Measurements from ENCODE around the gene DYNC1I2. TPM values are rescaled to one million over a fixed set of nuclear protein-coding genes. Genes with fewer than 3 reads are reported as not detected.

DYNC1I2 gene
- total RNA-seq, 1 experiment from 2014 or later: 124 TPM

DNA sequence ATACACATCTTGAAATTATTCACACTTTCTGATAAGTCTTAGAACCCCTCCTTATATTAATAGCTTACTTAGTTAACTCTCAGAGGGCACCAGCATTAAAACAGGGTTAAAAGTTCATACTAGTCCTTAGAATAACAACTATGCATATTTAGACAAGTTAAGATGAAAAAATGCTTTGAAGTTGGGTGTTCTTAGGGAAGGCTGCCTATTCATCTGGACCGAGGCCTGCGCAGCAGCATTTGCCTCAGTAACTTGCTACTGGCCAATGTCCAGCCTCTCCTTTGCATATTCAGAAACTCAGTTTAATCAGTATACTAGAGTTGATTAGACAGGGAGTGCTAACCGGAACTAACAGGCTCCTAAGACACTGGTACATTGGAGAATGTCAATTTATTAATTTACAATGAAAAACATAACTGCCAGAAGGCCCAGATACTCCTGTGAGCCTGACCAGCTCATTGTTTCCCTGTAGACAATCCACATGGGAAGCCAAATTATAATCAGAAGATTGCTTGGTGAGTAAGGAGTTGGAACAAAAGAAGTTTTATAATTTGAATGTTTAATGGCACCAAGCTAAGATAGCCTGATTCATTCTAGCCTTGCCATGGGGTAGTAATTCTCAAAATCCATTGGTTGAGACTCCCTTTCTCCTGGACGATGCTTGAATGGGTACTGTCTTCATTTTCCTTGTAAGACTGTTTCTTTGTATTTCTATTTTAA is 48.9 kb downstream of the DYNC1I2 start:
- intact Hi-C loops (cut with micrococcal nuclease; ENCODE audit: unreplicated experiment): no loop called here
- ChIA-PET CTCF (no interaction called here), POLR2A (ENCODE audit: low non-redundant PET) (no interaction called here)
- Histone ChIP-seq H3K4me3 (ENCODE audit: low read depth, low read length, poor library complexity, severe bottlenecking) (no peak overlapping the region), H3K9me3 (ENCODE audit: low read depth, low read length, poor library complexity, severe bottlenecking) (no peaks in the 10 kb centered on the region), H3K27ac (ENCODE audit: low read depth, low read length, poor library complexity, severe bottlenecking) (no peak overlapping the region), H3K27me3 (replicated peaks; ENCODE audit: insufficient read depth, low read depth, low read length, poor library complexity) (no peaks in the 10 kb centered on the region), H3K36me3 (ENCODE audit: insufficient read depth, low read length, poor library complexity, severe bottlenecking) (peaks cover 43% of the 10 kb centered on the region), H3K4me1 (ENCODE audit: insufficient read depth, low read length, poor library complexity, severe bottlenecking) (peaks cover 23% of the 10 kb centered on the region)
- TF ChIP-seq, protein P1, sequence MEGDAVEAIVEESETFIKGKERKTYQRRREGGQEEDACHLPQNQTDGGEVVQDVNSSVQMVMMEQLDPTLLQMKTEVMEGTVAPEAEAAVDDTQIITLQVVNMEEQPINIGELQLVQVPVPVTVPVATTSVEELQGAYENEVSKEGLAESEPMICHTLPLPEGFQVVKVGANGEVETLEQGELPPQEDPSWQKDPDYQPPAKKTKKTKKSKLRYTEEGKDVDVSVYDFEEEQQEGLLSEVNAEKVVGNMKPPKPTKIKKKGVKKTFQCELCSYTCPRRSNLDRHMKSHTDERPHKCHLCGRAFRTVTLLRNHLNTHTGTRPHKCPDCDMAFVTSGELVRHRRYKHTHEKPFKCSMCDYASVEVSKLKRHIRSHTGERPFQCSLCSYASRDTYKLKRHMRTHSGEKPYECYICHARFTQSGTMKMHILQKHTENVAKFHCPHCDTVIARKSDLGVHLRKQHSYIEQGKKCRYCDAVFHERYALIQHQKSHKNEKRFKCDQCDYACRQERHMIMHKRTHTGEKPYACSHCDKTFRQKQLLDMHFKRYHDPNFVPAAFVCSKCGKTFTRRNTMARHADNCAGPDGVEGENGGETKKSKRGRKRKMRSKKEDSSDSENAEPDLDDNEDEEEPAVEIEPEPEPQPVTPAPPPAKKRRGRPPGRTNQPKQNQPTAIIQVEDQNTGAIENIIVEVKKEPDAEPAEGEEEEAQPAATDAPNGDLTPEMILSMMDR (conservative IDR thresholded peaks at IDR 0.05; ENCODE audit: low read depth, low read length): no peak
- no peak for DNase-seq (ENCODE audit: low spot score)
- no TSS peak for BruUV-seq (replicated peaks)

DNA sequence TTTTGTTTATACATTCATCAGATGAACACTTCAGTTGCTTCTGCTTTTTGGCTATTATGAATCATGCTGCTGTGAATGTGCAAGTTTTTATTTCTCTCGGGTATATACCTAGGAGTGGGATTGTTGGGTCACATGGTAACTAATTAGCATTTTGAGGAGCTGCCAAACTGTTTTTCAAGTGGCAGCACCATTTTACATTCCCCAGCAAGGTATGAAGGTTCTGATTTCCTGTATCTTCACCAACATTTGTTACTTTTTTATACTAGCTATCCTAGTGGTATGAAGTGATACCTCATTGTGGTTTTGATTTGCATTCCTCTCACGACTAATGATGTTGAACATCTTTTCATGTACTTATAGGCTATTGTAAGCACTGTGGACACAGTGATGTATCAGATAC is 53.9 kb downstream of the DYNC1I2 start:
- BruUV-seq (replicated peaks): no TSS peak
- no peak for TF ChIP-seq EZH2 (IDR thresholded peaks at IDR 0.05; ENCODE audit: borderline replicate concordance, low read depth, low read length, poor library complexity, severe bottlenecking)
- TF ChIP-seq, protein P1 (conservative IDR thresholded peaks at IDR 0.05; ENCODE audit: low read depth, low read length): no peak
- peaks cover 9% of the 10 kb centered on the region for H3K4me1 ChIP-seq (ENCODE audit: insufficient read depth, low read length, poor library complexity, severe bottlenecking)
- peaks cover 50% of the 10 kb centered on the region for H3K36me3 ChIP-seq (ENCODE audit: insufficient read depth, low read length, poor library complexity, severe bottlenecking)
- H3K27me3 ChIP-seq (replicated peaks; ENCODE audit: insufficient read depth, low read depth, low read length, poor library complexity): no peaks in the 10 kb centered on the region
- H3K9me3 ChIP-seq (ENCODE audit: low read depth, low read length, poor library complexity, severe bottlenecking): no peaks in the 10 kb centered on the region
- H3K27ac ChIP-seq (ENCODE audit: low read depth, low read length, poor library complexity, severe bottlenecking): no peak overlapping the region
- H3K4me3 ChIP-seq (ENCODE audit: low read depth, low read length, poor library complexity, severe bottlenecking): no peak overlapping the region
- ChIA-PET POLR2A (ENCODE audit: low non-redundant PET) (interaction anchor here (0.6 kb wide), 1 partner anchor 47 kb away, joined by 3 read pairs; no protein-coding TSS in a partner anchor), CTCF (no interaction called here)
- intact Hi-C loops (cut with micrococcal nuclease; ENCODE audit: unreplicated experiment): no loop called here
- no peak for DNase-seq (ENCODE audit: low spot score)

DNA sequence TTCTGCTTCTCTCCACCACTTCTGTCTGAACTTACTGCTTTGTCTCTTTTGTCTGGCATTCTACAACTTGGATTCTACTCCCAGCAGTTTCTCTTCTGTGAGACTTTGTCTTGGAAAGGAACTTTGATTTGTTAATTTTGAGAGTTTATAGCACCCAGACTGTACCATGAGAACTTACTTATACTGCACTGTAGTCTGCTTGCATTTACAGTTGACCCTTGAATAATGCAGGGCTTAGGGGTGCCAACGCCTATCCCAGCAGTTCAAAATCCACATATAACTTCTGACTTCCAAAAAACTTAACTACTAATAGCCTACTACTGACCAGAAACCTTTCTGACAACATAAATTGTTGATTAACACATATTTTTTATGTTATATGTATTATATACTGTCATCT is 55.5 kb downstream of the DYNC1I2 start:
- POLR2A ChIA-PET (ENCODE audit: low non-redundant PET): no interaction called here
- peaks cover 55% of the 10 kb centered on the region for H3K36me3 ChIP-seq (ENCODE audit: insufficient read depth, low read length, poor library complexity, severe bottlenecking)

More for the DNA sequence above, 55.5 kb downstream of the DYNC1I2 start:
- no peaks in the 10 kb centered on the region for H3K9me3 ChIP-seq (ENCODE audit: low read depth, low read length, poor library complexity, severe bottlenecking)
- no peak overlapping the region for H3K27ac ChIP-seq (ENCODE audit: low read depth, low read length, poor library complexity, severe bottlenecking)
- H3K27me3 ChIP-seq (replicated peaks; ENCODE audit: insufficient read depth, low read depth, low read length, poor library complexity): no peaks in the 10 kb centered on the region
- H3K4me1 ChIP-seq (ENCODE audit: insufficient read depth, low read length, poor library complexity, severe bottlenecking): peaks cover 9% of the 10 kb centered on the region
- BruUV-seq (replicated peaks): no TSS peak
- no peak overlapping the region for H3K4me3 ChIP-seq (ENCODE audit: low read depth, low read length, poor library complexity, severe bottlenecking)
- intact Hi-C loops (cut with micrococcal nuclease; ENCODE audit: unreplicated experiment): no loop called here
- no peak for DNase-seq (ENCODE audit: low spot score)
- CTCF ChIA-PET: no interaction called here
- no peak for TF ChIP-seq EZH2 (IDR thresholded peaks at IDR 0.05; ENCODE audit: borderline replicate concordance, low read depth, low read length, poor library complexity, severe bottlenecking)
- TF ChIP-seq, protein P1 (conservative IDR thresholded peaks at IDR 0.05; ENCODE audit: low read depth, low read length): no peak

All from A673 (cell line).